RWPE2 (cell line): ENCODE data around the gene FLYWCH2.

Experiments used
- ATAC-seq: fragments of 200-7000 bp; cut with Tn5 transposase; 3 replicates; pipeline ENCODE4 v1.9.1; 2021; ENCODE audit warnings: low read depth
- DNase-seq: peaks from one replicate; pipeline ENCODE4 v3.0.0-alpha.2; 2020; ENCODE audit warnings: low spot score
- H3K27ac ChIP-seq: fragments of 450-650 bp; 2 replicates; pipeline ENCODE4 v1.5.1; 2017; ENCODE audit warnings: mild to moderate bottlenecking; ENCODE audit not compliant: poor library complexity, severe bottlenecking
- H3K27me3 ChIP-seq: fragments of 250-450 bp; sonication (Bioruptor Pico); 2 replicates; pipeline ENCODE4 v1.5.1; 2021; ENCODE audit warnings: mild to moderate bottlenecking, moderate library complexity; ENCODE audit not compliant: insufficient read depth, poor library complexity, severe bottlenecking
- H3K36me3 ChIP-seq: fragments of 250-450 bp; sonication (Bioruptor Pico); 2 replicates; pipeline ENCODE4 v1.5.1; 2020; ENCODE audit warnings: low read depth, mild to moderate bottlenecking, moderate library complexity
- H3K4me1 ChIP-seq: fragments of 250-450 bp; sonication (Bioruptor Pico); 2 replicates; pipeline ENCODE4 v1.5.1; 2021; ENCODE audit warnings: mild to moderate bottlenecking, moderate library complexity; ENCODE audit not compliant: insufficient read depth, poor library complexity, severe bottlenecking
- H3K4me3 ChIP-seq: fragments of 250-450 bp; sonication (Bioruptor Pico); 2 replicates; pipeline ENCODE4 v1.5.1; 2021; ENCODE audit warnings: mild to moderate bottlenecking, moderate library complexity; ENCODE audit not compliant: severe bottlenecking
- H3K9me3 ChIP-seq: fragments of 250-450 bp; sonication (Bioruptor Pico); 2 replicates; pipeline ENCODE4 v1.5.1; 2021; ENCODE audit warnings: mild to moderate bottlenecking, moderate library complexity; ENCODE audit not compliant: severe bottlenecking
- CTCF ChIP-seq: fragments of 450-650 bp; IDR thresholded peaks from one replicate; pipeline ENCODE4 v1.5.1; 2017; ENCODE audit warnings: mild to moderate bottlenecking, moderate library complexity; ENCODE audit not compliant: poor library complexity, severe bottlenecking

Gene FLYWCH2

GRCh38 chr16:2896480-2897010 is 13.5 kb downstream of the FLYWCH2 start:
- Histone ChIP-seq H3K27ac (no peak overlapping the region), H3K4me1 (no peaks in the 10 kb centered on the region), H3K36me3 (0 out of 2 replicates have a peak, but pooled peaks cover 3% of the 10 kb centered on the region), H3K27me3 (no peaks in the 10 kb centered on the region), H3K4me3 (no peak overlapping the region), H3K9me3 (no peaks in the 10 kb centered on the region)
- no peak for TF ChIP-seq CTCF
- ATAC-seq (no peak), DNase-seq (no peak)

DNA sequence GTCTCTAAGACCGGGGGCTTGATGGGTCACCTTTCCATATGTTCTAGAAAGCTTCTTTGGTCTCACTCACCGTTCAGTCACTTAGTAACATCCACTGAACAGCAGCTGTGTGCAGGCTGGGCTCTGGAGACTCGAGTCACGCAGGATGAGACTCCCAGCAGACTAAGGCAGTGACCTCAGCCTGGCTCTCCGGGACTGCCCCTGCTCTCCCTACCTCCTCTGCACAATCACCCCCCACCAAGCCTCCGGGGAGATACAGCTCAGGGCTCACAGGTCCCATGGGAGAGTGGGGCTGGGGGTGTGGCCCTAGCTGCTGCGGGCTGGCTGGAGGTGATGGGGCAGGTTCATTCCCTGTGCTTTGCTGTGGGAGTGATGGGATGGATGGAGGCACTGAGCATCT is 14.1 kb downstream of the FLYWCH2 start:
- ATAC-seq = no peak
- TF ChIP-seq CTCF = no peak
- Histone ChIP-seq H3K27me3 (no peaks in the 10 kb centered on the region), H3K4me1 (no peaks in the 10 kb centered on the region), H3K27ac (no peak overlapping the region), H3K36me3 (0 out of 2 replicates have a peak, but pooled peaks cover 3% of the 10 kb centered on the region), H3K9me3 (no peaks in the 10 kb centered on the region), H3K4me3 (no peak overlapping the region)
- no peak for DNase-seq

GRCh38 chr16:2898831-2899563 is 16.0 kb downstream of the FLYWCH2 start:
- DNase-seq (no peak), ATAC-seq (no peak)
- H3K27me3 ChIP-seq = no peaks in the 10 kb centered on the region
- H3K4me3 ChIP-seq = no peak overlapping the region
- 0 out of 2 replicates have a peak, but pooled peaks cover 3% of the 10 kb centered on the region for H3K36me3 ChIP-seq
- no peak for TF ChIP-seq CTCF
- no peaks in the 10 kb centered on the region for H3K9me3 ChIP-seq
- no peak overlapping the region for H3K27ac ChIP-seq
- H3K4me1 ChIP-seq = no peaks in the 10 kb centered on the region

GRCh38 chr16:2899564-2900072 is 16.6 kb downstream of the FLYWCH2 start:
- no peak for TF ChIP-seq CTCF
- H3K27me3 ChIP-seq = no peaks in the 10 kb centered on the region
- no peaks in the 10 kb centered on the region for H3K4me1 ChIP-seq
- no peak overlapping the region for H3K27ac ChIP-seq
- H3K36me3 ChIP-seq = 0 out of 2 replicates have a peak, but pooled peaks cover 3% of the 10 kb centered on the region
- H3K9me3 ChIP-seq = no peaks in the 10 kb centered on the region
- no peak for ATAC-seq
- no peak for DNase-seq
- H3K4me3 ChIP-seq = no peak overlapping the region
